ENCODE data around the gene RUNX3.

The RUNX3 gene

DNA sequence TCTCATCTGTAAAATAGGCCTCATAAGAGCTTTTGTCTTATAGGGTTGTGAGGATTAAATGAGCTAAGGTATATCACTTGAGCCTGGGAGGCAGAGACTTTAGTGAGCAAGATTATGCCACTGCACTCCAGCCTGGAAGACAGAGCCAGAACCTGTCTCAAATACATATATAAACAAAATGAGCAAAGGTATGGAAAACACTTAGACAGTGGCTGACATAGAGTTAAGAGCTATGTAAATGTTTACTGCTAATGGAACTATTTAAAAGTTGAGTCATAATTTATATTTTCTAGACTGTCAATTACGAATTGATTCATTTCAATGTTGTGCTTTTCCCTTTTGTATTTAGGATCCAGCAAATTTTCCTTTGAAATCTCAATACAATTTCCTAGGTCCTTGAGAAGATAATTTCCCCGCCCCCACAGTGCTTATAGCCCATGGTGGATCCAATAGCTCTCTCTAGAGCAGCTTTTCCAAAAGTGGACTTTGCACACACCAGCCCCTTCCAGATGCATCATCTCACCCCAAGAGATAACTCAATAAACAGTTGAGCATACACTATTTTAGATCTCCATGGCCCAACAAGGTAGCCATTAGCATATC is 21.8 kb upstream of the RUNX3 start:
- peaks cover 16% of the 10 kb centered on the region for H4K20me1 ChIP-seq (ENCODE audit: insufficient read depth, low read length, poor library complexity, severe bottlenecking)
- no peak for TF ChIP-seq EZH2phosphoT487 (IDR thresholded peaks at IDR 0.05; ENCODE audit: borderline replicate concordance)
- TF ChIP-seq, protein P1, sequence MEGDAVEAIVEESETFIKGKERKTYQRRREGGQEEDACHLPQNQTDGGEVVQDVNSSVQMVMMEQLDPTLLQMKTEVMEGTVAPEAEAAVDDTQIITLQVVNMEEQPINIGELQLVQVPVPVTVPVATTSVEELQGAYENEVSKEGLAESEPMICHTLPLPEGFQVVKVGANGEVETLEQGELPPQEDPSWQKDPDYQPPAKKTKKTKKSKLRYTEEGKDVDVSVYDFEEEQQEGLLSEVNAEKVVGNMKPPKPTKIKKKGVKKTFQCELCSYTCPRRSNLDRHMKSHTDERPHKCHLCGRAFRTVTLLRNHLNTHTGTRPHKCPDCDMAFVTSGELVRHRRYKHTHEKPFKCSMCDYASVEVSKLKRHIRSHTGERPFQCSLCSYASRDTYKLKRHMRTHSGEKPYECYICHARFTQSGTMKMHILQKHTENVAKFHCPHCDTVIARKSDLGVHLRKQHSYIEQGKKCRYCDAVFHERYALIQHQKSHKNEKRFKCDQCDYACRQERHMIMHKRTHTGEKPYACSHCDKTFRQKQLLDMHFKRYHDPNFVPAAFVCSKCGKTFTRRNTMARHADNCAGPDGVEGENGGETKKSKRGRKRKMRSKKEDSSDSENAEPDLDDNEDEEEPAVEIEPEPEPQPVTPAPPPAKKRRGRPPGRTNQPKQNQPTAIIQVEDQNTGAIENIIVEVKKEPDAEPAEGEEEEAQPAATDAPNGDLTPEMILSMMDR (conservative IDR thresholded peaks at IDR 0.05; ENCODE audit: low read length), result no peak
- H3K4me1 ChIP-seq (ENCODE audit: insufficient read depth, low read length, poor library complexity, severe bottlenecking), result peaks cover 65% of the 10 kb centered on the region
- H3K27me3 ChIP-seq (ENCODE audit: insufficient read depth, low read length, poor library complexity, severe bottlenecking), result no peaks in the 10 kb centered on the region
- H3K9me2 ChIP-seq (replicated peaks; ENCODE audit: low read depth, low read length), result no peaks in the 10 kb centered on the region
- no peak overlapping the region for H3K4me2 ChIP-seq (ENCODE audit: low read depth, low read length, poor library complexity, severe bottlenecking)
- peaks cover 3% of the 10 kb centered on the region; the same call in 1 of the 2 replicates for H3F3A ChIP-seq (ENCODE audit: low read depth)
- no peak overlapping the region for H3K4me3 ChIP-seq (ENCODE audit: low read length, poor library complexity, severe bottlenecking)
- H3K36me3 ChIP-seq (ENCODE audit: insufficient read depth, low read length), result no peaks in the 10 kb centered on the region
- no peak overlapping the region for H2AFZ ChIP-seq (ENCODE audit: low read length)
- H3K79me2 ChIP-seq (ENCODE audit: insufficient read depth, low read length), result peaks cover 96% of the 10 kb centered on the region
- no peak overlapping the region for H3K9ac ChIP-seq (ENCODE audit: low read depth, low read length, poor library complexity, severe bottlenecking)
- no peaks in the 10 kb centered on the region for H3K9me3 ChIP-seq (ENCODE audit: insufficient read depth, low read depth, low read length)

DNA sequence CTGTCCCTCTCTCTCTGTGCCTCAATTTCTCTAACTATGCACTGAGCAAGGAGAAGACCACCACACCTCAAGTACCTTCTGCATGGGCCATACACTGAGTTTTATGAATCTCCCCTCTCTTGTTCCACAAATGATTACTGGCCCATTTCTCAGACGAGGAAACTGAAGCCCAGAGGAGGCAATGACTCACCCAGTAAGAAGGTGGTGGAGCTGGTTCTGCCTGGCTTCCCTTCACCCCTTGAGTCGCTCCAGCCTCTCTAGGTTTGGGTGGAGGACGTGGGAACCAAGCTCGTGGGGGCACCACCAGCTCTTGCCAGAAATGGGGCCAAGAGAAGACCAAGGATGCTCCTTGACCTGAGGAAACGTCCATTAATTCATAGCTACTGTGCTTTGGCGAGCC is 21.3 kb upstream of the RUNX3 start:
- Histone ChIP-seq H3K9me2 (replicated peaks; ENCODE audit: low read depth, low read length) (no peaks in the 10 kb centered on the region), H3K4me3 (ENCODE audit: low read length, poor library complexity, severe bottlenecking) (no peak overlapping the region), H3F3A (ENCODE audit: low read depth) (peaks cover 3% of the 10 kb centered on the region; the same call in 1 of the 2 replicates), H3K9ac (ENCODE audit: low read depth, low read length, poor library complexity, severe bottlenecking) (no peak overlapping the region), H2AFZ (ENCODE audit: low read length) (no peak overlapping the region), H4K20me1 (ENCODE audit: insufficient read depth, low read length, poor library complexity, severe bottlenecking) (peaks cover 18% of the 10 kb centered on the region), H3K27me3 (ENCODE audit: insufficient read depth, low read length, poor library complexity, severe bottlenecking) (no peaks in the 10 kb centered on the region), H3K4me2 (ENCODE audit: low read depth, low read length, poor library complexity, severe bottlenecking) (no peak overlapping the region), H3K9me3 (ENCODE audit: insufficient read depth, low read depth, low read length) (no peaks in the 10 kb centered on the region), H3K79me2 (ENCODE audit: insufficient read depth, low read length) (peaks cover 96% of the 10 kb centered on the region), H3K4me1 (ENCODE audit: insufficient read depth, low read length, poor library complexity, severe bottlenecking) (peaks cover 62% of the 10 kb centered on the region), H3K36me3 (ENCODE audit: insufficient read depth, low read length) (no peaks in the 10 kb centered on the region)
- TF ChIP-seq EZH2phosphoT487 (IDR thresholded peaks at IDR 0.05; ENCODE audit: borderline replicate concordance), result no peak
- TF ChIP-seq, protein P1 (conservative IDR thresholded peaks at IDR 0.05; ENCODE audit: low read length), result no peak

DNA sequence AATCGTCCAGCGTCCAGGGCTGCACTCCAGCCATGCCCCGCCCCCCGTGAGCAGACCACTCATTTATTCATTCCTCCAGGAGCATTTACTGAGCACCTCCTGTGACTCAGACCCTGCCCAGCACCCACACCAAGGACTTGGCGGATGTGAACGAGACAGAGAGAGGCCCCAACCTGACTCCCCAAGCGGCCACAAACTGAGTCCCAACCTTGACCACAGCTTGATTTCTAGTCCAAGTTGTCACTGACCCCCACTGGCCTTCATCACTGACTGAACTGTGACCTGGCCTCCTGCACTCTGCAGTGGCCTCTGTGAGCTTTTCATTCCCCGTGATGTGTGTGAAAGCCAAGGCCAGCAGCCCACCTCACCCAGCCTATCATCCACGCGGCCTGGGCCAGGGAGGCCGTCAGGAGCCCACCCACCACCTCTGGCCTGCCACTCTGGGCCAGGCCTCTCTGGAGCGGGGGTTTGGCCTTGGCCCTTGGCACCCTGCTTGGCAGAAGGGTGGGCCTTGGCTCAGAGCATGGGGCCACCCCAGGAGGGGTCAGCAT is 19.3 kb upstream of the RUNX3 start:
- no peak overlapping the region for H3K4me2 ChIP-seq (ENCODE audit: low read depth, low read length, poor library complexity, severe bottlenecking)
- no peaks in the 10 kb centered on the region for H3K36me3 ChIP-seq (ENCODE audit: insufficient read depth, low read length)
- no peak overlapping the region for H2AFZ ChIP-seq (ENCODE audit: low read length)
- no peak overlapping the region for H3K9ac ChIP-seq (ENCODE audit: low read depth, low read length, poor library complexity, severe bottlenecking)
- no peaks in the 10 kb centered on the region for H3K27me3 ChIP-seq (ENCODE audit: insufficient read depth, low read length, poor library complexity, severe bottlenecking)
- H3K79me2 ChIP-seq (ENCODE audit: insufficient read depth, low read length), result peaks cover 93% of the 10 kb centered on the region; the same call in 1 of the 2 replicates
- peaks cover 44% of the 10 kb centered on the region for H3K4me1 ChIP-seq (ENCODE audit: insufficient read depth, low read length, poor library complexity, severe bottlenecking)
- H3K9me2 ChIP-seq (replicated peaks; ENCODE audit: low read depth, low read length), result no peaks in the 10 kb centered on the region
- H3F3A ChIP-seq (ENCODE audit: low read depth), result peaks cover 3% of the 10 kb centered on the region; the same call in 1 of the 2 replicates
- peaks cover 13% of the 10 kb centered on the region for H4K20me1 ChIP-seq (ENCODE audit: insufficient read depth, low read length, poor library complexity, severe bottlenecking)
- TF ChIP-seq, protein P1 (conservative IDR thresholded peaks at IDR 0.05; ENCODE audit: low read length), result no peak
- no peak for TF ChIP-seq EZH2phosphoT487 (IDR thresholded peaks at IDR 0.05; ENCODE audit: borderline replicate concordance)
- no peaks in the 10 kb centered on the region for H3K9me3 ChIP-seq (ENCODE audit: insufficient read depth, low read depth, low read length)
- no peak overlapping the region for H3K4me3 ChIP-seq (ENCODE audit: low read length, poor library complexity, severe bottlenecking)
